ENCODE results near the gene RHOBTB1. TPM values are rescaled to one million over a fixed set of nuclear protein-coding genes. Genes with fewer than 3 reads are reported as not detected.

Gene RHOBTB1
- total RNA-seq, 4 donors from 2014 or later: 2.4 to 6.9 (median 4.2) TPM

GRCh38 chr10:60980997-60981396, 37.0 kb upstream of the RHOBTB1 start:
- TF ChIP-seq POLR2A (IDR thresholded peaks at IDR 0.05) (no peak), CTCF (IDR thresholded peaks at IDR 0.05) (no peak)
- DNase-seq (ENCODE audit: low spot score in 2 of 2): no peak
- WGBS, 2 donors: 73 to 87% methylated on average over 1 of the region's 1 CpG
- intact Hi-C loops (cut with DNase I; ENCODE audit: low total_unique reads): no loop called here
- no peak overlapping the region for H3K4me3 ChIP-seq (ENCODE audit: low read depth, poor library complexity, severe bottlenecking)

GRCh38 chr10:60979667-60980104, 35.7 kb upstream of the RHOBTB1 start:
- 64 to 70% methylated on average over 3 of the region's 3 CpGs for WGBS, 2 donors

GRCh38 chr10:60978287-60979115, 34.5 kb upstream of the RHOBTB1 start:
- H3K4me3 ChIP-seq (ENCODE audit: low read depth, poor library complexity, severe bottlenecking): no peak overlapping the region
- 66 to 71% methylated on average over 7 of the region's 7 CpGs for WGBS, 2 donors
- DNase-seq (ENCODE audit: low spot score in 2 of 2): no peak
- intact Hi-C loops (cut with DNase I; ENCODE audit: low total_unique reads): no loop called here
- TF ChIP-seq CTCF (IDR thresholded peaks at IDR 0.05) (no peak), POLR2A (IDR thresholded peaks at IDR 0.05) (no peak)

More at GRCh38 chr10:60979667-60980104, 35.7 kb upstream of the RHOBTB1 start:
- TF ChIP-seq CTCF (IDR thresholded peaks at IDR 0.05) (no peak), POLR2A (IDR thresholded peaks at IDR 0.05) (no peak)
- no peak for DNase-seq (ENCODE audit: low spot score in 2 of 2)
- H3K4me3 ChIP-seq (ENCODE audit: low read depth, poor library complexity, severe bottlenecking): no peak overlapping the region
- intact Hi-C loops (cut with DNase I; ENCODE audit: low total_unique reads): no loop called here

- TF ChIP-seq CTCF (IDR thresholded peaks at IDR 0.05) (no peak), POLR2A (IDR thresholded peaks at IDR 0.05) (no peak)
- intact Hi-C loops (cut with DNase I; ENCODE audit: low total_unique reads): no loop called here
- 95 to 98% methylated on average over 2 of the region's 2 CpGs for WGBS, 2 donors
- no peak for DNase-seq (ENCODE audit: low spot score in 2 of 2)
- no peak overlapping the region for H3K4me3 ChIP-seq (ENCODE audit: low read depth, poor library complexity, severe bottlenecking)
These were observed 33.5 kb upstream of the RHOBTB1 start for GRCh38 chr10:60977161-60978122.

GRCh38 chr10:60976687-60977086, 32.7 kb upstream of the RHOBTB1 start:
- no peak for DNase-seq (ENCODE audit: low spot score in 2 of 2)
- 88 to 93% methylated on average over 2 of the region's 2 CpGs for WGBS, 2 donors
- TF ChIP-seq CTCF (IDR thresholded peaks at IDR 0.05) (no peak), POLR2A (IDR thresholded peaks at IDR 0.05) (no peak)
- H3K4me3 ChIP-seq (ENCODE audit: low read depth, poor library complexity, severe bottlenecking): no peak overlapping the region
- intact Hi-C loops (cut with DNase I; ENCODE audit: low total_unique reads): no loop called here
